ENCODE data around the gene ACYP2.

- TF ChIP-seq POLR2AphosphoS5 (IDR thresholded peaks at IDR 0.05), result no peak
- TF ChIP-seq, protein P1, sequence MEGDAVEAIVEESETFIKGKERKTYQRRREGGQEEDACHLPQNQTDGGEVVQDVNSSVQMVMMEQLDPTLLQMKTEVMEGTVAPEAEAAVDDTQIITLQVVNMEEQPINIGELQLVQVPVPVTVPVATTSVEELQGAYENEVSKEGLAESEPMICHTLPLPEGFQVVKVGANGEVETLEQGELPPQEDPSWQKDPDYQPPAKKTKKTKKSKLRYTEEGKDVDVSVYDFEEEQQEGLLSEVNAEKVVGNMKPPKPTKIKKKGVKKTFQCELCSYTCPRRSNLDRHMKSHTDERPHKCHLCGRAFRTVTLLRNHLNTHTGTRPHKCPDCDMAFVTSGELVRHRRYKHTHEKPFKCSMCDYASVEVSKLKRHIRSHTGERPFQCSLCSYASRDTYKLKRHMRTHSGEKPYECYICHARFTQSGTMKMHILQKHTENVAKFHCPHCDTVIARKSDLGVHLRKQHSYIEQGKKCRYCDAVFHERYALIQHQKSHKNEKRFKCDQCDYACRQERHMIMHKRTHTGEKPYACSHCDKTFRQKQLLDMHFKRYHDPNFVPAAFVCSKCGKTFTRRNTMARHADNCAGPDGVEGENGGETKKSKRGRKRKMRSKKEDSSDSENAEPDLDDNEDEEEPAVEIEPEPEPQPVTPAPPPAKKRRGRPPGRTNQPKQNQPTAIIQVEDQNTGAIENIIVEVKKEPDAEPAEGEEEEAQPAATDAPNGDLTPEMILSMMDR (IDR thresholded peaks at IDR 0.05), result no peak
- no peak for TF ChIP-seq EP300 (IDR thresholded peaks at IDR 0.05)
Observed at GRCh38 chr2:54318821-54319220, 203.4 kb downstream of the ACYP2 start.
